NCI-H510A (cell line): ENCODE measurements around the gene ROCK2.

Source experiments
- DNase-seq: peaks from one replicate; lab custom pipeline; 2025; lab: John Stamatoyannopoulos, UW

ROCK2 gene

DNA sequence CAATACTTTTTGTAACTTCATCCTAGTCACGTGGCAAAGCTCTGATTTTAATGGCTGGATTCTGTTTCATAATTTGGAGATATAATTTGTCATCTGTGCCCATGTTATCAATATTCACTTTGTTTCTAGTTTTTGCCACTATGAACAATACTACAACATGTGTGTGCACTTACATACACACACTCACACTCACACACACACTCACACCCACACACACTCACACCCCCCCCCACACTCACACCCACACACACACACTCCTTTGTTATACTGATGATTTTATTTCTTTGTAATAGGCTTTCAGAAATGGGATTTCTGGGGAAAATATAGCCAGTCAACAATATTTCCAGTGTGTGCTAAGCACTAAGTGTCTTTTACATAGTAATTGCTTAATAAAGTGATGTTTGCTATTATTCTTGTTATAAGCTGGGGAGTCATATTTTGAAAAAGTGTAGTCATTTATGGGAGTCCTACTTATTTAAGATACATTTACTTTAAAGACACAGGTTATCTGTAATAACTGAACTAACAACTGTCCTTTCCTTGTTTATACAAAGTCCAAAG is 22.8 kb upstream of the ROCK2 start:
- DNase-seq: no peak

DNA sequence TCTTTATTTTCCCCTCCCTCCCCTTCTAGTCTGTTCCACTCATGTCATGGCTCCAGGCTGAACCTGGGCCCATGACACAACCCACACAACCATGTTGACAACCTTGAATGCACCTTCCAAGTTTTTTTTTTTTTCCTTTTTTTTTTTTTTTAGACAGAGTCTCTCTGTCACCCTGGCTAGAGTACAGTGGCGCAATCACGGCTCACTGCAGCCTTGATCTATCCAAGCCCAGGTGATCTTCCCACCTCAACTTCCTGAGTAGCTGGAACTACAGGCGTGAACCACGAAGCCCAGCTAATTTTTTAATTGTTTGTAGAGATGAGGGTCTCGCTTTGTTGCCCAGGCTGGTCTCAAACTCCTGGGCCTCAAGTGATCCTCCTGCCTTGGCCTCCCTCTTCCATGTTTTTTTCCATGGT is 21.9 kb upstream of the ROCK2 start:
- DNase-seq: no peak

DNA sequence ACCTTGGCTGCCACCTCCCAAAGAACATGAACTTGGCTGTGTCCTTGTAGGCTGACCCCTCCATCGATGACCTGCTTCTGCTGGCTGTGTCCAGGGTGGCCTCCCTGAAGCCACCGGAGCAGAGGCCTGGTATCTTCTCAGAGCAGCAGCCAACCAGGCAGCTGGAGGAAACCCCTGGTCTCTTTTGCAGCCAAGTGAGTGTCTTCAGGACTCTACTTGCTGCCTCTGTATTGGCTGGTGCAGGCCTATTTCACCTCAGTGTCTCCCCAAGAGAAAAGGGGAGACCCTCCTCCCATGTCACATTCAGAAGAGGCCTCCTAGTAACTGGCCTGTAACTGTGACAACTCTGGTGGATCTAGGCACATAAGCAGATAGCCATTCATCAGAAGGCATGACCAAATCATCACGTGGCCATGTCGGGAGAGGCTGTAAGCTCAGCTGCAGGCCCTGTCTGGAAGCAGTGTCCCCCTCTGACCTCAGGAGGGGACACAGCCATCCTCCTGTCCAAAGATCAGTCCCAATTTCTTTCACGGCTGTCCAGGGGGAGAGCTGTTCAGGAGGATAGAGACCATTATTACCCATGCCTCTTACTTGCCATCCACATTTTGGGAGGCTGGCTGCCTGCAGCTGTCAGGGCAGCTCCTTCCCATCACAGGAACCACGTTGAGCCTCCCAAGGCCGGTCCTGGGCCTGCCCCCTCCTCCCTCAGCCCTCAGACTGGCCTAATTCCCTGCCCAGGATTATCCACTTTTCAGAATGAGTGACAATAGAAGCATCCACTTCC is 20.9 kb upstream of the ROCK2 start:
- no peak for DNase-seq

DNA sequence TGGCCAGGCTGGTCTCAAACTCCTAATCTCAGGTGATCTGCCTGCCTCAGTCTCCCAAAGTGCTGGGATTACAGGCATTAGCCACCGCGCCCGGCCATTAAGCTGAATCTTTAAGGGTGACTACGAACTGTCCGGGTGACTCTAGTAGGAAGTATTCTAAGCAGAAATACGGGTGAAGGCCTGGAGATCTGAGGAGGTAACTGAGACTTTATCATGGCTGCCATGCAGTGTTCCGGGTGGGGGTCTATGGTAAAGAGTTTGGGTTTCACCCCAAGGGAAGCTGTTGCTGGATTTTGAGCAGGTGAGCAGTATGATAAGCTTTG is 20.1 kb upstream of the ROCK2 start:
- no peak for DNase-seq

DNA sequence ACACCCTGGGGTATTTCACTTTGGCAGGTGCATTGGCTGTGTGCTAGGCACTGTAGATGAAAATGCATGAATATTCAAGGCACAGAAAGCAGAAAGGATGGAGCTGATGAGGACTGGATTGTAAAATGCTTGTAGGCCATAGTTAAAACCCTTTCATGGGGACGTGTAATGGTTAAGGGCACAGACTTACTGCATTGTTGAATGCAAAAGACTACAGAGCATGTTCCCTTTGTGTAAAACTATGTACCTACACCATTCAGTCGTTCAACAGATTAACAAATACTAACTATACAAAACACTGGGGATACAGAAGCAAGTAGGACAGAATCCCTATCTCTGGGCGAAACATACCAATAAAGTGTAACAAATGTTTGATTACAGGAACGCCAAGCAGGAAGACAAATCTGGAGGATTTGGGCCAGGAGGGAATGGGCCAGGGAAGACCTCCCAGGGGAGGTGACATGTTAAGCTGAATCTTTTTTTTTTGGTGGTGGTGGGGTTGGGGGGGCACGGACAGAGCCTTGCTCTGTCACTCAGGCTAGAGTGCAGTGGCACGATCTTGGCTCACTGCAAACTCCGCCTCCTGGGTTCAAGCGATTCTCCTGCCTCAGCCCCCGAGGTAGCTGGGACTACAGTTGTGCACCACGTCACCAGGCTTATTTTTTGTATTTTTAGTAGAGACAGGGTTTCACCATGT is 19.6 kb upstream of the ROCK2 start:
- no peak for DNase-seq

DNA sequence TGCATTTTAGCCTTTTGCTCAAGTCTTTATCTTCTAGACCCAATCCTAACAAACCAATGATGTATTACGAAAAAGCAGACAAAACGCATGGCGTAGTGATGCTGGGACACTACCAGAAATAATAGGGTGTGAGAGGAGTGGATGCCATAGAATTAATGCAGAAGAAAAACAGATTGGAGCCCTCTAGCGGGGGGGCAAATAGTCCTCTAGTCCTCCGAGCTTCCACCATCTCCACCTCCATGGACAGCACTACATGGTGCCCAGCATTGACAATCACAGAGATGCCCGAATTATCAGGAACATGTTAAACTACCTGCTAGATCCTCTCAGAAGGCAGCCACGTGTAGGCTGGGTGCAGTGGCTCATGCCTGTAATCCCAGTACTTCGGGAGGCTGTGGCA is 15.4 kb upstream of the ROCK2 start:
- DNase-seq: no peak

DNA sequence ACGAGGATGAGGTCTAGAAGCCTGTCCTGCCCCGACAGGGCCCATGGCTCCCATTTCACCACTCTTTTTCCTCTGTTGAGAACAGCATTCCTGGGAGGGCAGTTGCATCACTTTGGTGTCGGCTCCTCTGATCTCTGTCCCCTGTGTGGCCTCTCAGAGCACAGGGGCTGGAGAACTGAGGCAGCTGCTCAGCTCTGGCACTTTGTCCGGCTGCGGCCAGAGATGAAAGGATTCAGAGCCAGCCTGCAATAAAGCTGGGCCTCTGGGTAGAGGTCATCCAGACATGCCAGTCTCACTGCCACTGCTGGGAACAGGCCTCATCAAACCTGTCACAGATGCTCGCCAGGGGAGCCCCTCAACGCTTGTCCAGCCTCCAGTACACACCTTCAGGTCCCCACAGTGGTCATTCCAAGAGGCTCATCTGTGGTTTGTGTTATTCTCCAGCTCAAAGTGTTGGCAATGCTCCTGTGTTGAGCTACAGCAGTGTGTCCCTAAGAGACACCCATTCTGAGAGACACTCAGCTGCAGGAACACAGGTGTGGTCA is 13.1 kb upstream of the ROCK2 start:
- no peak for DNase-seq

DNA sequence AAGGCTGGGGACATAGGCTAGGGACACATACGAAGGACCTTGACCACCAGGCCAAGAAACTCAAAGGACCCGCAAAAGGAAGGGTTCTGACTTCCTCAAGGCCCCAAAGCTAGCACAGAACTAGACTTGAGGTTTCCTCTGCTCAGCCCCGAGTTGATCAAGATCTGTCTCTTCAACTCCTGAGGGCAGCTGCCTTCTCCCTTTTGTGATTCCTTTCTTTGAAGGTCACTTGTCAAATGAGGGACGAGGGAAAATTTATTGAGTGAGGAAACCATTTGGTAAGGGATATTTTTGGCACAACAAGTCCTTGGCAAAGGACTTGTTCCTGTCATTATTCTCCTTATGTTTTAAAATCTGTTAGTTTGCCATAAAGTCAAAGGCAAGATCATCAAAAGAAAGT is 12.3 kb upstream of the ROCK2 start:
- no peak for DNase-seq

DNA sequence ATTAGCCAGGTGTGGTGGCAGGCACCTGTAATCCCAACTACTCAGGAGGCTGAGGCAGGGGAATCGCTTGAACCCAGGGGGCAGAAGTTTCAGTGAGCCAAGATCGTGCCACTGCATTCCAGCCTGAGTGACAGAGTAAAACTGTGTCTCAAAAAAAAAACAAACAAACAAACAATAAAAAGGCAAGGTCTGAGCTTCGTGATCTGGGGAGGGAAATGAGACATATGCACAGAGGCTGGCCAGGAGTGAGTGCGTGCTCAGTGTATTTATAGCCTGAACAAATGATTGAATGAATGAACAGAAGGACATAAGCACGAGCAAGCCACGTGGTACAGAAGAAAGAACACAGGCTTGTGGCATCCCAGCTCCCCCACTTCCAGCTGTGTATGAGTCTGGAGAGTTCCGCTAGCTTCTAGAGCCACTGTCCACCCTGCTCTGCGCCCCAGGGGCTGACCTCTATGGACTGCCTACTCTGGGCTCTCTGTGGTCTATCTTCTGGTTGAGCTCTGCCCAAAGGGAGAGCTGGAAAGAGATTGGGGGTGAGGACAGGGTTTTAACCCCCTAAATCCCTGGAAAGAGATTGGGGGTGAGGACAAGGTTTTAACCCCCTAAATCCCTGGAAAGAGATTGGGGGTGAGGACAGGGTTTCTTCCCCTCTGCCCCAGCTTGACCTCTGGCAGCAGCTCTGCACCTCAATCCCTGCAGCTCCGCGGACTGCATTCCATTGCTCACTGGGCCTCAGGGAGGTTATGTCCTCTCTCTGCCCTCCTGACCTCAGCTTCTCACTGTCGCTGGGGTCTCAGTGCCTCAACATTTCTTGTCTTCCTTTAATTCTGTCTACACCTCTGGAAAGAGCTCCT is 11.0 kb upstream of the ROCK2 start:
- no peak for DNase-seq

DNA sequence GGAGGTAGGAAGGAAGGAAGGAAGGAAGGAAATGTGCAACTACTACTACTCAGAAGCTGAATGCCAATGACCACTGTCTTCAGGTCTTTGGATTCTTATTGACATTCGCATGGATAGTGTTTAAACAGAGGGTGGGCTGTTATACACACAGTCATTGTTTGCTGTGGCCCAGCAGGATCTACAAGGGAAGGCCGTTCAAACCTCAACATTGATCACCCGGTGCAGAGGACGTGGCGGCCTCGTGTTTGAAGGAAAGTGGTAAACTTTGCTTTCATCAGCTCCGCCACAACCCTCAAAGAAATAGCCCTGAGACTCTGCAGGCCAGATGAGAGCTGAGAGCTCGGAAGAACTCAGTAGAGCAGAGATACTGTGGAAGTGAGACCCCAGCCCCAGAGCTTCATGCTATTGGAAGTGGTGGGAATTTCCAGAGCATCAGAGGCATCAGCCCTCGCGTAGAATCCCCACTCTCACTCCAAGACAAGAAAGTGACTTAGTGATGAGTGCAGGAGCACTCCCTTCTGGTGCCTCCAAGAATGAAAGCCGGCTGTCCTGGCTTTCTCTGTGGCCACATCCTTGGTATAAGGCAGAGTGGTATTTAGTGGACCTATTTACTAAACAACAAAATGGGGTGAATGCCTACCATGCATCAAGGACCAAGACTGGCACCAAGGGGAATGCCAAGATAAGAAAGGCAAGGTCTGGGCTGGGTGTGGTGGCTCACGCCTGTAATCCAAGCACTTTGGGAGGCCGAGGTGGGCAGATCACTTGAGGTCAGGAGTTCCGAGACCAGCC is 10.1 kb upstream of the ROCK2 start:
- no peak for DNase-seq

DNA sequence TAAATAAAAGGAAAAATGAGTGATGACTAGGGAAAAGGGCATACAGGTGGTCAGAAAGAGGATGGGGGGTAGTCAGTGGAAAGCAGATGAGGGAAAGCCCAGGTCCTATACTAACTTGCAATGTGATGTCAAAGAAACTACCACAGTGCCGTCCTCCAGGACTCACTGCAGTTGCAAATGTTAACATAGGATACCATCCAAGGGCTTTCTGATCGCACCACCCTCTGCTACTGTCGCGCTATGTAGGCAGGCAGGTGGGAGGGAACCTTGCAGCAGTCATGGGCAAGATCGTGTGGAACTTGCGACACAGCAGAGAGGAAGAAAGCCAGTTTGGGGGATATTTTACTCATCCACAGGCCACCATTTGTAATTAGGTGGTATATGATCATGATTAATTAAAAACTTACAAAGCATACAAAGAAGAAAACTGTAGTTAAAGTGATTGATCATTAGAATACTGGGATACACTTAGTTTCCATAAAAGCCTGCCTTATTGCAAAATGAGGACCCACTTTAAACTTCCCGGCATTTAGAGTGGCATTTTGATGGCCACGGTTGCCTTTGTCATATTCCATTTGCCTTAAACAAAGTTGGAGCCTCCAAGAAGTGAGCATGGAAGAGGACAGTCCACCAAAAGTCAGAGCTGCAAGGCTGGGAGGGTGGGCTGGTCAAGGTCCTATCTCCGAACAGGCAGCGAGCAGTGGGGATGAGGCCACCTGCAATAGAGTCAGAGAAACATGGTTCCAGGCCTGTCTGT is 8.5 kb upstream of the ROCK2 start:
- no peak for DNase-seq

DNA sequence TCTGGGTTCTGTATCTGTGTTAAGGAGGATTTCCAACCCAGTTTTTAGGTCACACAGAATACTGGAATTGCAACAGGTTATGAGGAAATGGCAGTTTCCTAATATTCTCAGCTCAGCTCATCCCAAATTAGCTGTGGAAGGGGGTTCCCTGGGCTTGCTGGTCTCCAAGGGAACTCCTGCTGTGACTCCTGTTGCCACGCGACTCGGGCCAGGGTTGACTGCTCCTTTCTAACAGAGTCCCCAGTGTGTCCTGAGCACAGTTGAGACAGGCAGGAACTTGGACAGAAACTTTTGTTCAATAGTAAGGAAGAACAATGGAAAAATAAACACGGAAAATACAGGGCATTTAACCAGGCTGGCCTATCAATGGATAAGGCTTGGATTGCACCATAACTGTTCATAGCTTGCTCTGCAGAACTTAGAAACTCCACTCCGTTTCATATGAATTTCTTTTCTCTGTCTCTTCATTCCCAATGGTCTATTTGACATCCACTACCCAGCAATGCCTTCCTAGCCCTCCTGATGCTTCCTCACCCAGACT is 3.8 kb upstream of the ROCK2 start:
- DNase-seq: no peak

DNA sequence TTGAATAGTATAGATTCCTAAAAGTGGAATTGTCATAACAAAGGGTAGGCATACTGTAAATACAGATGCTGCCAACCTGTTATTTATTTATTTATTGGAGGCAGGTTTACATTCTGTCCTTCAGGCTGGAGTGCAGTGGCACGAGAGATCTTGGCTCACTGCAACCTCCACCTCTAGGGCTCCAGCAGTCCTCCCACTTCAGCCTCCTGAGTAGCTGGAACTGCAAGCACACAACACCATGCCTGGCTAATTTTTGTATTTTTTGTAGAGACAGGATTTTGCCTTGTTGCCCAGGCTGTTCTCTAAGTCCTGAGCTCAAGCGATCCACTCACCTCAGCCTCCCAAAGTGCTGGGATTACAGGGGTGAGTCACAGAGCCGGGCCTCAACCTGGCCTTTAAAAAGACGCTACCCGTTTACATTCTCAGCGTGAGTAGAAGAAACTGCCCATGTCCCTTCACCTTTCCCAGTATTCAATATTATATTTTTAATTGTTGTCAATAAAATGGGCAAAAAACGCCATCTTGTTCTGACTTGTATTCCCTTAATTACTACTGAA is 3.0 kb upstream of the ROCK2 start:
- DNase-seq: no peak

DNA sequence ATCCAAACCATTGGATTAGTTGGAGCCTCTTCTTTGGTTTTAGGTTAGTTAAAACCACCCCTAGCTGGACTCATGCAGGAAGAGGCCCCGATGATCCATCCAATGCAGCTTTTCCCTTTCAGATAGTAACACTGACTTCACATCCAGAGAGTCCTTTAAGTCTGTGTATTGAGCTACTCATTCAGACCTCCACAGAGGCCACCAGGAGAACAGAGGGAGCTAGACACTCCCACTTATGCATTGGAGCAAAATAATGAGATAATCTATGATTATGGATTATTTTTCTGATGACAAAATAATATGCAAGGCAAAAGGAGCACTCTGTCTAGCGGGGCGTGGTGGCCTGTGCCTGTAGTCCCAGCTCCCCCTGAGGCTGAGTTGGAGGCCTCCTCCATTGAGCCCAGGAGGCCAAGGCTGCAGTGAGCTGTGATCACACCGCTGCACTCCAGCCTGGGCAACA is 1.6 kb upstream of the ROCK2 start:
- no peak for DNase-seq

DNA sequence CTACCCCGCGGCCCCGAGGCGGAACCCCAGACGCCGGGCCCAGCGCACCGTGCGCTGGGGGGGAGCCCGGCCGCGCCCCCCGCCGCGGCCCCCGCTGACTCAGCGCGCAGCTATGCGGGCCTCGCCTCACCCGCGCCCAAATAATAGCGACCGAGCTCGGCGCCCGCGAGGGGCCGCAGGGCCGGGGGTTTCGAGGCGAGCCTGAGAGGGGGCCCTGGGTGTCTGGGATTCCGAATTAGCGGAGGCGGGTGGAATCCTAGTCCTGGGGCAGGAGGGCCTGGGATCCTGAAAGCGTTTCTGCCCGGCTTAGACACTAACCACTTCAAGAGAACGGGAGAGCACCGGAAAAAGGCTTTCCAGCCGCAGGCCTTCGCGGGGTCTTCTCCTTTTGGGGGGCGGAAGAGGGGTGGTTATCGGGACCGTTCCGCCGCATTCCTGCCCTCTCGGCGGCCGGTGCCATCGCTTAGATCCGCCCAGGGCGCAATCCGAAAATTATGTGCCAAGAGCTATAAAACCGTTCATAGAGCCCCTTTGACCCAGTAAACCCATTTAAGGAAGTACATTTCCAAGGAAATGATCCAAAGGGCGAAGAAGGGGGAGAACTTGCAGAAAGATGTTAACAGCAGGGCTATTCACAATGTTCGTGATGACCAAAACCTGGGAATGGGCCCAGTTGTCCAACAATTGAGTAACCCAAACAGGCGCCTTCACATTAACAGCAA is 681 bp upstream of the ROCK2 start:
- no peak for DNase-seq

DNA sequence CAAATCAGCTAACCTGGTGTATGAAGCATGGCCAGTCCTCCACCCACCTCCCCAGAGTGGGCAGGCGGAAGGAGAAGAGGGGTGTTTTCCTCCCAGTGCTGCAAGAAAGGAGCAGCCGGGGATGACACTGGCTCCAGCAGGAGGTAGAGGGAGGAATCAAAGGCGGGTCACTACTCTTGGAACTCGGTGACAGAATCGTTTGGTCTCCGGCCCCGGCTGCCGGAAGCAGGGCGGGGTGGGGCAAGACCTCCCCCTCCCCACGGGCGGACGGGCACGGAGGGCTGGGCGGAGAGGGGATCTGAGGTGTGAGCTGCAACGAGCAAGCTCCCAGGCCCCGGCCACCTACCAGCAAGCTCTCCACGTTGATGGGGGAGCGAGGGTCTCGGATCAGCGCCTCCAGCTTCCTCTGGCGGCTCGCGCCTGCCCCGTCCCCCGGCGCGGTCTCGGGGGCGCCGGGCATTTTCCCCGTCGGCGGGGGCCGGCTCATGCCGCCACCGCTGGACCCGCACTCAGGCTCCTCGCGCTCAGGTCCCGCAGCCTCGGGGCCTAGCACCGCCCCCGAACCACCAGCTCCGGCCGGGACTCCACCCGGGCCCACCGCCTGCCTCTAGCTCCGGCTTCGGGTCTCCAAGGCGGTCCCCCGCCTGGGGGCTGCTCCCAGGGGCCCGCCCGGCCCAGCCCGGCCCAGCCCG is 640 bp downstream of the ROCK2 start:
- no peak for DNase-seq

DNA sequence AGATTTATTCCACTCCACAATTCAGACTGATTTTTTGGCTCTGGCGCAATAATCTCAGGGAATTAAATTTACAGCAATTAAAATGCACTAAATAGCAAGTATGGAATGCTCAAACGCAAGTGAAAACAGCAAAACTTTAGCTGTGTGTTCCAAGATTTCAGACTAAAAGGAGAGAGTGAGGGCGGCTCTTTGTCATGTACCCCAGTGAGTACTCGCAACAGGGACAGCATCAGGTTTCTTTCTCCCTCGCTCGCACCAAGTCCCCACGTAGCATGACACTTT is 1.1 kb downstream of the ROCK2 start:
- DNase-seq: no peak

DNA sequence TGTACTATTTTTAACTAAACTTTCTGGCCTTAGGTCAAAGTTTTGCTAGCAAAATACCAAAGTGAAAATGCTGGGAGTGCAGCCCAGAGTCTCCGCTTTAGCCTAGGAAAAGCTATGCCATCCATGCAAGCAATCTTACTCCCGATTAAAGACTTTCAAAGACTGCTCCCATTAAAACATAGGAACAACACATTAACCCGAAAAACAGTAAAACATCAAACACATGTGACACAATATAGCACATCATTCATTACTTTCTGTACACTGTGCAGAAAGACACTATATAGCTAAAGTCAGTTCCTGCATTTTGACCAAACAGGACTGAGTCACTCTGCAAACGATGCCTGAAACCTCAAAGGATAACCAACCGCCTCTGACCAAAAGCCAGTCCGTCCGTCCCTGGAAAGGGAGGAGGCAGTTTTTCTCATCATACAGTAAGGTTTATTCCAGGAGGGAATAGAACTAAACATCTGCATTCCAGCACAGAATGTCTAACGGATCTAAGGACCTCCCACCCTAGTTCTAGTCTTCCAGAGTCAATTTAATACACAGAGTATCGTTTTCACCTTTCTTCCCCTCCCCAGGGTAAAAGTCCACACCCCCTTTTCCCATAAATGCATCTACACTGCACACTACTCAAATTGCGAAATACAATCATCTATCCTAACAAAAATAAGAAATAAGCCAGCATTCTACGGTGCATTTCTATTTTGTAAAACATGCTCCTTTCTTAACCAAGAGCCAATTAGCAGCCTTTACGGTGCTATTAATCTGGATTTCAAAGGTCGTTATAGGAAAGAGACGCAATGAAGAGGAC is 1.7 kb downstream of the ROCK2 start:
- no peak for DNase-seq
